HEK293 (cell line): Measurements from ENCODE around the gene FMN1.

Source experiments
- SP2 ChIP-seq: fragments of 450-650 bp; formaldehyde crosslinking; IDR thresholded peaks from 2 replicates; pipeline ENCODE4 v1.5.1; 2016; ENCODE audit warnings: missing biosample characterization, missing genetic modification characterization
- ZBTB7A ChIP-seq: fragments of 450-650 bp; formaldehyde crosslinking; IDR thresholded peaks from 2 replicates; pipeline ENCODE4 v1.5.1; 2016; ENCODE audit warnings: low read depth, missing biosample characterization, missing genetic modification characterization
- ZBTB8A ChIP-seq: fragments of 450-650 bp; formaldehyde crosslinking; IDR thresholded peaks from 2 replicates; pipeline ENCODE4 v1.5.1; 2016; ENCODE audit warnings: missing biosample characterization, missing genetic modification characterization
- ZNF140 ChIP-seq: fragments of 450-650 bp; formaldehyde crosslinking; IDR thresholded peaks from 2 replicates; pipeline ENCODE4 v1.5.1; 2016; ENCODE audit warnings: missing biosample characterization, missing genetic modification characterization
- ZNF747 ChIP-seq: fragments of 450-650 bp; formaldehyde crosslinking; IDR thresholded peaks from 2 replicates; pipeline ENCODE4 v1.5.1; 2016; ENCODE audit warnings: missing biosample characterization, missing genetic modification characterization
- TF ChIP-seq, protein P1 (sequence below): fragments of 450-650 bp; formaldehyde crosslinking; IDR thresholded peaks from 2 replicates; pipeline ENCODE4 v1.5.1; 2016; ENCODE audit warnings: missing biosample characterization, missing genetic modification characterization
- TF ChIP-seq, protein P2 (sequence below): fragments of 450-650 bp; formaldehyde crosslinking; IDR thresholded peaks from 2 replicates; pipeline ENCODE4 v1.5.1; 2017; ENCODE audit warnings: missing biosample characterization, missing genetic modification characterization
- TF ChIP-seq, protein P3 (sequence below): fragments of 450-650 bp; formaldehyde crosslinking; IDR thresholded peaks from 2 replicates; pipeline ENCODE4 v1.5.1; 2016; ENCODE audit warnings: missing biosample characterization, missing genetic modification characterization

DNA sequence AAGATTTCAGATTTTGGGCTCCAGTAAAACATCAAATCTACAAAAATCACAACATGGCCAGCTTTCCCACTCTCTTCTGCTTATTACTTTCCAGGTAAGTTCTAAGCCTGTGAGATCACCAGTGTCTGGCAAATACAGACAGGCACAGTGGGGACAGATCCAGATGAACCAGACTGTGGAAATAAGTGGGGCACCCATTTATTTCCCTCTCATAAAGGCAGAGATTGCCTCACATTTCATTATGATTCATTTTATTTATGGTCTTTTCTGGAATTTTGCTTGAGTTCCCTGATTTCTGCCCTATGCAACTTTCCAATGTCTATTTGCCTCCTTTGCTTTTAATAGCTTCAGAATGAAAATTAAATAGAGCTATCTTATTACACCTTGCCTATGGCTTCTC, 409.9 kb downstream of the FMN1 start:
- TF ChIP-seq, protein P1, sequence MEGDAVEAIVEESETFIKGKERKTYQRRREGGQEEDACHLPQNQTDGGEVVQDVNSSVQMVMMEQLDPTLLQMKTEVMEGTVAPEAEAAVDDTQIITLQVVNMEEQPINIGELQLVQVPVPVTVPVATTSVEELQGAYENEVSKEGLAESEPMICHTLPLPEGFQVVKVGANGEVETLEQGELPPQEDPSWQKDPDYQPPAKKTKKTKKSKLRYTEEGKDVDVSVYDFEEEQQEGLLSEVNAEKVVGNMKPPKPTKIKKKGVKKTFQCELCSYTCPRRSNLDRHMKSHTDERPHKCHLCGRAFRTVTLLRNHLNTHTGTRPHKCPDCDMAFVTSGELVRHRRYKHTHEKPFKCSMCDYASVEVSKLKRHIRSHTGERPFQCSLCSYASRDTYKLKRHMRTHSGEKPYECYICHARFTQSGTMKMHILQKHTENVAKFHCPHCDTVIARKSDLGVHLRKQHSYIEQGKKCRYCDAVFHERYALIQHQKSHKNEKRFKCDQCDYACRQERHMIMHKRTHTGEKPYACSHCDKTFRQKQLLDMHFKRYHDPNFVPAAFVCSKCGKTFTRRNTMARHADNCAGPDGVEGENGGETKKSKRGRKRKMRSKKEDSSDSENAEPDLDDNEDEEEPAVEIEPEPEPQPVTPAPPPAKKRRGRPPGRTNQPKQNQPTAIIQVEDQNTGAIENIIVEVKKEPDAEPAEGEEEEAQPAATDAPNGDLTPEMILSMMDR, result no peak
- TF ChIP-seq ZNF140 (no peak), ZBTB8A (tag by site-specific recombination) (no peak), ZNF747 (tag by site-specific recombination) (no peak), ZBTB7A (no peak), SP2 (tag by site-specific recombination) (no peak)
- TF ChIP-seq, protein P2, sequence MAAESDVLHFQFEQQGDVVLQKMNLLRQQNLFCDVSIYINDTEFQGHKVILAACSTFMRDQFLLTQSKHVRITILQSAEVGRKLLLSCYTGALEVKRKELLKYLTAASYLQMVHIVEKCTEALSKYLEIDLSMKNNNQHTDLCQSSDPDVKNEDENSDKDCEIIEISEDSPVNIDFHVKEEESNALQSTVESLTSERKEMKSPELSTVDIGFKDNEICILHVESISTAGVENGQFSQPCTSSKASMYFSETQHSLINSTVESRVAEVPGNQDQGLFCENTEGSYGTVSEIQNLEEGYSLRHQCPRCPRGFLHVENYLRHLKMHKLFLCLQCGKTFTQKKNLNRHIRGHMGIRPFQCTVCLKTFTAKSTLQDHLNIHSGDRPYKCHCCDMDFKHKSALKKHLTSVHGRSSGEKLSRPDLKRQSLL, result no peak
- TF ChIP-seq, protein P3, sequence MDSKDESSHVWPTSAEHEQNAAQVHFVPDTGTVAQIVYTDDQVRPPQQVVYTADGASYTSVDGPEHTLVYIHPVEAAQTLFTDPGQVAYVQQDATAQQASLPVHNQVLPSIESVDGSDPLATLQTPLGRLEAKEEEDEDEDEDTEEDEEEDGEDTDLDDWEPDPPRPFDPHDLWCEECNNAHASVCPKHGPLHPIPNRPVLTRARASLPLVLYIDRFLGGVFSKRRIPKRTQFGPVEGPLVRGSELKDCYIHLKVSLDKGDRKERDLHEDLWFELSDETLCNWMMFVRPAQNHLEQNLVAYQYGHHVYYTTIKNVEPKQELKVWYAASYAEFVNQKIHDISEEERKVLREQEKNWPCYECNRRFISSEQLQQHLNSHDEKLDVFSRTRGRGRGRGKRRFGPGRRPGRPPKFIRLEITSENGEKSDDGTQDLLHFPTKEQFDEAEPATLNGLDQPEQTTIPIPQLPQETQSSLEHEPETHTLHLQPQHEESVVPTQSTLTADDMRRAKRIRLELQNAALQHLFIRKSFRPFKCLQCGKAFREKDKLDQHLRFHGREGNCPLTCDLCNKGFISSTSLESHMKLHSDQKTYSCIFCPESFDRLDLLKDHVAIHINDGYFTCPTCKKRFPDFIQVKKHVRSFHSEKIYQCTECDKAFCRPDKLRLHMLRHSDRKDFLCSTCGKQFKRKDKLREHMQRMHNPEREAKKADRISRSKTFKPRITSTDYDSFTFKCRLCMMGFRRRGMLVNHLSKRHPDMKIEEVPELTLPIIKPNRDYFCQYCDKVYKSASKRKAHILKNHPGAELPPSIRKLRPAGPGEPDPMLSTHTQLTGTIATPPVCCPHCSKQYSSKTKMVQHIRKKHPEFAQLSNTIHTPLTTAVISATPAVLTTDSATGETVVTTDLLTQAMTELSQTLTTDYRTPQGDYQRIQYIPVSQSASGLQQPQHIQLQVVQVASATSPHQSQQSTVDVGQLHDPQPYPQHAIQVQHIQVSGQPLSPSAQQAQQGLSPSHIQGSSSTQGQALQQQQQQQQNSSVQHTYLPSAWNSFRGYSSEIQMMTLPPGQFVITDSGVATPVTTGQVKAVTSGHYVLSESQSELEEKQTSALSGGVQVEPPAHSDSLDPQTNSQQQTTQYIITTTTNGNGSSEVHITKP, result no peak
